ENCODE data around the gene CDX2. TPM values are rescaled to one million over a fixed set of nuclear protein-coding genes. Genes with fewer than 3 reads are reported as not detected.
A peak's percentile ranks its signal among the peaks of the same experiment; 100 is the strongest.

CDX2 gene
- total RNA-seq, 2 experiments from 2014 or later: not detected

DNA sequence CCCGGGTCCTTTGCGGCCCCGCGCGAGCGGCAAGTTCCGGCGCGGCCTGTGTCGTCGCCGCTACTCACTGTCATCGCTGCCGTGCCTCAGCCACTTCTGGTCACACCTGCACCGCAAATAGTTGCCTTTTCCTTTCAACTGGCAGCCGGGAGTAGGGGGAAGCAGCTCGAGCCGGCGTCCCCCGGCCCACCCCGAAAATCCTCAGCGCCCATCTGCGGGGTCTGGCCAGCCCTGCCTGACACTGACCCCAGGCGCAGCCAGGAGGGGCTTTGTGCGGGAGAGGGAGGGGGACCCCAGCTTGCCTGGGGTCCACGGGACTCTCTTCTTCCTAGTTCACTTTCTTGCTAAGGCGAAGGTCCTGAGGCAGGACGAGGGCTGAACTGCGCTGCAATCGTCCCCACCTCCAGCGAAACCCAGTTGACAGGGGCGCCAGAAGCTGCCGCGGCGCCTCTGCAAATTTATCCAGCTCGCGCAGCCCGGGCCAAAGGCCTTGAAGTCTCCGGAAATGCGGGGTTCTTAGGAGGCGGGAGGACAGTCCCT lies 47.6 kb downstream of the CDX2 start:
- no peaks in the 10 kb centered on the region for H3K9me3 Mint-ChIP-seq
- H3K27ac Mint-ChIP-seq: no peak overlapping the region
- H3K27me3 Mint-ChIP-seq: peaks cover 93% of the 10 kb centered on the region
- H3K4me1 Mint-ChIP-seq: peaks cover 46% of the 10 kb centered on the region
- DNase-seq: peak; percentile 44
- peak overlapping the region; percentile 42 for H3K4me3 Mint-ChIP-seq
- H3K36me3 Mint-ChIP-seq: no peaks in the 10 kb centered on the region

DNA sequence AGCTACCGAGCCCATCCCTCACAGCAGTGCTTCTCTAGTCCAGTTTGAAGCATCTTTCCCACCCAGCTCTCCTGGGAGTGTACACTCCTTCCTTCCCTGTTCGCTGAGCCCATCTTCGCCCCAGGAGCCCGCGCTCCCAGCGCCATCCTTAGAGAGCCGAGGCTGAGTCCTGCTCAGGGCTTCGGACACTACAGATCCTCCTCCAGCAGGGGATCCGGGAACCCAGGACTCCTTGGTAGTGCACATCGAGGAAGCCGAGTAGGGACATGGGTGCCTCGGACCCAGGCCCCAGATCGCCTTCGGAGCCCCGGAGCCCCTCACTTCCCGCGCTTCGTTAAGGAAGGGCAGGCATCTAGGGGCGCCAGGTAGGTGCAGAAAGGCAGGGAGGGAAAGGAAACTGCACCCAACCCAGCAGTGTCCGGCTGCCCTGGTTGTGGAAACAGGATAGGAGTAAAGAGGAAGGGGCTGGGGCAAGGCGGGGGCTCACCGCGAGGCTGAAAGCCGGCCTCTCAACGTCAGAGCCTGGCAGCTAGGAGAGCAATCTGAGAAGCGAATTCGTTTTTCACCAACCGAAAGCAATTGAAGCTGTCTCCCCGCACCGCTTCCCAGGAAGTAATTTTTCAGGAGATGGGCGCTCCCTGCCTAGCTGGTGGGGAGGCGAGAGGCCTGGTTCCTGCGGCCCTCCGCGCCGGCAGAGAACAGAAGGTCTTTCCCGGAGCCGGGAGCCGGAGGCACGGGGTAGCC lies 48.3 kb downstream of the CDX2 start:
- Mint-ChIP-seq H3K27me3 (peaks cover 93% of the 10 kb centered on the region), H3K27ac (no peak overlapping the region), H3K4me3 (peak overlapping the region; percentile 42)

DNA sequence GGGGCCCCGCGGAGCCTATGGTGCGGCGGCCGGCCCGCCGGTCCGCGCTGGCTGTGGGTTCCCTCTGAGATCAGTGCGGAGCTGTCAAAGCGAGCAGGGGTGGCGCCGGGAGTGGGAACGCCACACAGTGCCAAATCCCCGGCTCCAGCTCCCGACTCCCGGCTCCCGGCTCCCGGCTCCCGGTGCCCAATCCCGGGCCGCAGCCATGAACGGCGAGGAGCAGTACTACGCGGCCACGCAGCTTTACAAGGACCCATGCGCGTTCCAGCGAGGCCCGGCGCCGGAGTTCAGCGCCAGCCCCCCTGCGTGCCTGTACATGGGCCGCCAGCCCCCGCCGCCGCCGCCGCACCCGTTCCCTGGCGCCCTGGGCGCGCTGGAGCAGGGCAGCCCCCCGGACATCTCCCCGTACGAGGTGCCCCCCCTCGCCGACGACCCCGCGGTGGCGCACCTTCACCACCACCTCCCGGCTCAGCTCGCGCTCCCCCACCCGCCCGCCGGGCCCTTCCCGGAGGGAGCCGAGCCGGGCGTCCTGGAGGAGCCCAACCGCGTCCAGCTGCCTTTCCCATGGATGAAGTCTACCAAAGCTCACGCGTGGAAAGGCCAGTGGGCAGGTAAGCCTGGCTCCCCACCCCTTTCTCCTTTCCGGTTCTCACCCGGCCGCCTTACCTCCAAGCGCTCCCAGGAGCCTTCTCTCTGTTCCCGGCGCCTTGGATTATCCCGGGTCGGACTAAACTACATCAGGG lies 49.0 kb downstream of the CDX2 start, which contains the start of gene PDX1:
Gene PDX1 (plus strand): TSS at position 67 of the 743 bp plus-strand sequence. CDS start 139 bp downstream, at position 206.
- Mint-ChIP-seq H3K27ac (no peak within 1 kb of the TSS), H3K4me1 (peaks cover 41% of the 10 kb centered on the region), H3K36me3 (no peaks in the 10 kb centered on the region)

More for the DNA sequence above, 48.3 kb downstream of the CDX2 start:
- Mint-ChIP-seq H3K4me1 (peaks cover 42% of the 10 kb centered on the region), H3K36me3 (no peaks in the 10 kb centered on the region), H3K9me3 (no peaks in the 10 kb centered on the region)
- peak; percentile 6 for DNase-seq

DNA sequence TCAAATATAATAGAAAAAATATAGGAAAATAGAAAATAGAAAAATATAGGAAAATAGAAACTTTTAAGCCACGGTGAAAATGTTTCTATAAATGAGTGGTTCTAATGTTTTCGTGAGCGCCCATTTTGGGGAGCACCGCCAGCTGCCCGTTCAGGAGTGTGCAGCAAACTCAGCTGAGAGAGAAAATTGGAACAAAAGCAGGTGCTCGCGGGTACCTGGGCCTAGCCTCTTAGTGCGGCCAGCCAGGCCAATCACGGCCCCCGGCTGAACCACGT lies 49.5 kb downstream of the CDX2 start:
- H3K36me3 Mint-ChIP-seq: no peaks in the 10 kb centered on the region
- no peak overlapping the region for H3K27ac Mint-ChIP-seq
- H3K4me1 Mint-ChIP-seq: peaks cover 41% of the 10 kb centered on the region
- H3K27me3 Mint-ChIP-seq: peaks cover 92% of the 10 kb centered on the region
- H3K4me3 Mint-ChIP-seq: peak overlapping the region; percentile 18
- H3K9me3 Mint-ChIP-seq: no peaks in the 10 kb centered on the region
- no peak for DNase-seq

More for the DNA sequence above, 49.0 kb downstream of the CDX2 start, which contains the start of gene PDX1:
- Mint-ChIP-seq H3K27me3 (peaks cover 93% of the 10 kb centered on the region), H3K4me3 (peak within 1 kb of the TSS; percentile 42), H3K9me3 (no peaks in the 10 kb centered on the region)
- DNase-seq: peak; percentile 43

DNA sequence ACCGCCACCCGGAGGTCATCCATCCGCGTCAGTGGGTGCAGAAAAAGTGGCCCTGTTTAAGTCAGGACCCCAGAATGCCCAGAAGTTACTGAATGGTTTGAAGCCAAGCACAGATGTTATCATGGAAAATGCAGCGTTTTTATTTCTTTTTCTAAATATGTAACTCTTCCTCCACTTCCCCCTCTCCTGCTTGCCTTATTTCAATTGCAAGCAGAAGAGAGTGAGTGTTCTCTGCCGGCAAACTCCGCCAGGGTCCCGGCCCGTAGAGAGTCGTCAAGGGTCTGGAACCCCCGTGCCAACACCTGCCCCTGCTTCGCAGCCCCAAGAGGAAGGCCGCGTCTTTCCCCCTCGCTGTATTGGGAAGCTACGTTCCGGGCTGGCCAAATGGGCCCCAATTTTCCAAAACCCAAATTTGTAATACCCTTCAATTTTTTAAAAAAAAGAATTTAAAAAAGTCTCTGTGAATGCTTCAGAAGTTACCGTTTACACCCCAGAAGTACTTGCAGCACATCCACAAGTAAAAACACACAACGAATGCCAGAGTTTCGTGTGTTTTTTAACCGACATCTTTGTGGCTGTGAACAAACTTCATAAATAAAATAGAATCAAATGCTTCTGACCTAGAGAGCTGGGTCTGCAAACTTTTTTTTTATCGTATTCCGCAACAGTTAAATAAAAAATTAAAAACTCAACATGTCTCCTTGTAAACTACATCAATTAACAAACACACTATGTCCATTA lies 50.0 kb downstream of the CDX2 start:
- Mint-ChIP-seq H3K4me1 (peaks cover 39% of the 10 kb centered on the region), H3K27ac (no peak overlapping the region), H3K27me3 (peaks cover 94% of the 10 kb centered on the region), H3K4me3 (no peak overlapping the region), H3K36me3 (no peaks in the 10 kb centered on the region), H3K9me3 (no peaks in the 10 kb centered on the region)
- no peak for DNase-seq

DNA sequence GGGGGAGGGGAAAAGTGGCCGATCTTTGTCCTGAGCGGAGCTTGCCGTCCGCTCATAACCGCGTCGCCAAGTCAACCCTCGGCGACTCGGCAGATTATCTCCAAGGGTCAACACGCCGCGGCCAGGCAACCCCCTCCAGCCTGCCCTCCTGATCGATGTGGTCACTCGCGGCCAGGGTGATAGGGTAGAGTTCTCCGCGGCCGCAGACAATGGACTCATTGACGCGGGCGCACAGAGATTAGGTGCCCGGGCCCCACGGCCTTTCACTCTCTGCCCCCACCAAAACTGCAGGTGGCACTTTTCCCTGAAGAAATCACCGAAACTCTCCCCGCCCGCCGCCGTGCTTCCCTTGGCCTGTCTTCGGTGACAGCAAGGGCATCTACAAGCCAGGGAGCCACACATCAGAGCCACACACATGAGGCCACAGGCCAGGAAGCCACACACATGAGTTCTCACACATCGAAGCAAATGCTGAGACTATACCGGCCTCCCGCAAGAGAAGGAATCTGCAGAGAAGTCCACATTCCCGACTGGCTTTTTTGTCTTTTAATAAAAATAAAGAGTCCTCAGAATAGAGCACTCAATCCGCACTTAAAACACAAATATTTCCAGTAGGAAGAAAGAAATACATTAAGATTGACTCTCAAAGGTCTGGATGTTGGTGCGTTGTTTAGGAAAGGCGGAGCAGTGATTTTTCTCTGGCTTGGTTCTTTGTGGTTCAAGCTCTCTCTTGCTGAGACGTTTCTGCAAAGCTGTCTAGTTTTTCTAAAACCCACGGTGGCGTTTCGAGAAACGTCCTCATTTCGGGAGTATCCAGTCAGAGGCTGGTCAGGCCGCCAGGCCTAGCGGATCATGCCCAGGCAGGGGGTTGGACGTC lies 50.8 kb downstream of the CDX2 start:
- Mint-ChIP-seq H3K4me1 (peaks cover 35% of the 10 kb centered on the region), H3K36me3 (no peaks in the 10 kb centered on the region), H3K9me3 (no peaks in the 10 kb centered on the region), H3K4me3 (peak overlapping the region; percentile 20), H3K27me3 (peaks cover 94% of the 10 kb centered on the region), H3K27ac (no peak overlapping the region)
- no peak for DNase-seq

DNA sequence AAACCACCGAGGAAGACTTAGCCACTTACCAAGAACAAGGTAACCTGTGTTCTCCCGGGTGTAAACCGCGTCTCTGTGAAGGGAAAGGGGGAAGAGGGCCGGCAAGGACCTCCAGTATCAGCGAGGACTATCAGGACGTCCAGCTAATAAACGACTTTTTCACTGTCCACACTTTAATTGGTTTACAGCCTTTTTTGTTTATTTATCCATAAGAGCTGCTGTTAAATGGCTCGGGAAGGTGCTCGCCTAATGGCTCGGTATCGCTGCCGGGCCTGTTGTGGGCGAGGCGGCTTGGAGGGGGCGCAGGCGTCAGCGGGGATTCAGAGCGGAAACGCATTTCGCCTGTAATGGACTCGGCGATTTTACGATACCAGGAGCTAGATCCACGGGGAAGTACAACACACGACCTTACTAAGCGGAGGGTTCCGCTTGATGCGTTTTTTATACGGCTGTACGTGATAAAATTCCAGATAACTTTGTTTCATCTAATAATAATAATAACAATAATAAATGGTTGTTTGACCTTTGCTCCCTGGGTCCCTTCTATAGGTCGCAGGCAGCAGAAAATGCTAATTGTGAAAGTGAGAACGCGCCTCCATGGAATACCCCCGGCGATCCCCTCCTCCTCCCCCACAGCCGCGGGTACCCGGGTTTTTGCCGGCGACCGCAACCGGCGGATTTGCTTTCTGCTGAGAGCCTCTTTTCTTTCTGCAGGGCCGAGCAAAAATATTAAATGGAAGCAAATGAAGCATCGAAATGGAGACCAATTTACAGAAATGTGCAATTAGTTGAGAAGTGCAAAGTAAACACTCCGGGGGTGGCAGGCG lies 51.8 kb downstream of the CDX2 start:
- DNase-seq: peak; percentile 28
- peaks cover 92% of the 10 kb centered on the region for H3K27me3 Mint-ChIP-seq
- no peak overlapping the region for H3K27ac Mint-ChIP-seq
- H3K36me3 Mint-ChIP-seq: no peaks in the 10 kb centered on the region
- no peaks in the 10 kb centered on the region for H3K9me3 Mint-ChIP-seq
- peak overlapping the region; percentile 57 for H3K4me3 Mint-ChIP-seq
- peaks cover 31% of the 10 kb centered on the region for H3K4me1 Mint-ChIP-seq

DNA sequence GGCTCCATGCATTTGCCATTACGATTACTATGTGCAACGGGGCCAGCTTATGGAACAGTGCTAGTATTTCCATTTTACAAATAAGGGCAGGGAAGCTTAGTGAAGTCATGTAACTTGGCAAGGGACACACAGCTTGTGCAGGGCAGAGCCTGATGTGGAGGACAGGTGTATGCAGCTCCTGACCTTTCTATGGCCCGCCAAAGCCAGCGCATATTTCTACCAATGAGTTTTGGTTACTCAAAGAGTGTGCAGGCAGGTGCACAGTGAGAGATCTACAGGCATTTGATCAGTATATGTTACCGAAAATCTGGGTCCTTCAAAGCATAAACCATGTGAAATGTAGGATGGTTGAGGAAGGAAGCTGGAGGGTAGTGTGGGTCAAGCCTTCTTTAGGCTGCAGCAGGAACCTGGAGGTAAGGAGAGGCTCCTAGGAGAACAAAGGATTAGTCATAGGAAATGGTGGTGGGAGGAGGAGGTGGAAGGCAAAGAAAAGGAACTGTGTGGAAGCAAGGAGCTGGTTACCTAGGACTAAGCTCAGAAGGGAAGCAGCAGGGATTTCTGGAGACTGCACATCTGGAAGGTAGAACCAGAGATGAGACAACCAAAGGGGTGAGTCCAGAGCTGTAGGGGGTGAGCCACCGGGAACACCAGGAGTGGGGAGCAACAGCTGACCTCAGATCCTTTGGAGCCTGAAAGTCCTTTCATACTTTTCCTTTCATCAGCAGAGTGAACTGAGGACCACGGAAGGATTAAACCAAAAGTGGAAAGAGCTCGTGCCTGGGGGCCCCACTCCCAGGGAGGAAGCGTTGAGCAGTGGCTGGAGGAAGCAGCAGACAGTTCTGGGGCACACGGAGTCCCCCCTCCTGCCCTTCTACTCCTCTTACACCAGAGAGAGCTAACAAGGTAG lies 53.6 kb downstream of the CDX2 start:
- Mint-ChIP-seq H3K27me3 (peaks cover 86% of the 10 kb centered on the region), H3K4me1 (peaks cover 22% of the 10 kb centered on the region), H3K36me3 (no peaks in the 10 kb centered on the region), H3K27ac (no peak overlapping the region), H3K9me3 (no peaks in the 10 kb centered on the region), H3K4me3 (no peak overlapping the region)
- no peak for DNase-seq

DNA sequence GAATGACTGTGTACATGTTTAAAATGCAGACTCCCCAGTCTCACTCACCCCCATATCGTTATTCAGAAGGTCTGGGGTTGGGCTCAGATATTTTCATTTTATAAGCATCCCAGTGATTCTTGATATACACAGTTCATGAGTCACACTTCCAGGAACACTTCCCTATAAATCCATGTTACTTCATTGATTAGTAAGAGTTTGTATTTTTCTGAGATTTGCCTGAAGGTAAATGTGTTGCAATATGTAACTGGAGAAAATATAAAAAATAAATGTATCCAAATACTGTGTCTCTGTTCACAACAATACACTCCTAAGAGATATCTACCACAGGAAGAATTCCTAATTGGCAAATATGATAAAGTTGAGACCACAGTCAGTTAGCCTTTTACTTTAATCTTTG lies 56.0 kb downstream of the CDX2 start:
- peaks cover 77% of the 10 kb centered on the region for H3K27me3 Mint-ChIP-seq
- H3K36me3 Mint-ChIP-seq: no peaks in the 10 kb centered on the region
- no peaks in the 10 kb centered on the region for H3K9me3 Mint-ChIP-seq
- no peak overlapping the region for H3K27ac Mint-ChIP-seq
- no peak for DNase-seq
- H3K4me1 Mint-ChIP-seq: peaks cover 9% of the 10 kb centered on the region
- H3K4me3 Mint-ChIP-seq: no peak overlapping the region

DNA sequence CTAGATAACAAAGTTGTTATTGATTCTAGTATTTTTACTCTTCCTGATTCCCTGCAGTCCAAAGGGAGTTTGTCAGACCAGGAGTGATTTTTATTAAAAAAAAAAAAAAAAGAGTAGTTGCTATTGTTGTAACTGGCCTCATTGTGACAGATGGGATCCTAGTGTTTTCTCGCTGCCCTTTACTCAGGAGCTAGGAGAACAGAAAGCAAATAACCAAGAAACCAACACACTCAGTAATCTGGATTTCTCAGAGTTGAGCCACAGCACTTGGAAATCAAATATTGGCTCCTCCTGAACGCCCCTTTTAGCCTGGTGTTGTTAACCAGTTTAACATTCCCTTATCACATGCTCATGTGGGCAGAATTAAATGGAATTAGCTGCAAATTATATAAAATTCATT lies 57.6 kb downstream of the CDX2 start:
- H3K4me3 Mint-ChIP-seq: no peak overlapping the region
- no peak for DNase-seq
- H3K27ac Mint-ChIP-seq: no peak overlapping the region
- H3K9me3 Mint-ChIP-seq: no peaks in the 10 kb centered on the region
- H3K4me1 Mint-ChIP-seq: no peaks in the 10 kb centered on the region
- H3K36me3 Mint-ChIP-seq: no peaks in the 10 kb centered on the region
- peaks cover 69% of the 10 kb centered on the region for H3K27me3 Mint-ChIP-seq
